T47D (cell line): ENCODE measurements around the gene GDF10.

Source experiments
- DNase-seq, 2 experiments: peaks; one replicate each; pipeline versions ENCODE4 v3.0.0 to v3.0.0-alpha.2; 2011 to 2012; ENCODE audit warnings: low read depth in 1 of 2, low spot score in 1 of 2
- JUND ChIP-seq: IDR thresholded peaks from 2 replicates; pipeline ENCODE4 v1.6.1; 2012; ENCODE audit warnings: low read depth
- in situ Hi-C: cut with HindIII; loops from 2 replicates; pipeline ENCODE4 v1.10.0; 2016; ENCODE audit warnings: low sequenced_read_pairs, low pct_unique_long_range_greater_than_20kb

GDF10 gene

DNA sequence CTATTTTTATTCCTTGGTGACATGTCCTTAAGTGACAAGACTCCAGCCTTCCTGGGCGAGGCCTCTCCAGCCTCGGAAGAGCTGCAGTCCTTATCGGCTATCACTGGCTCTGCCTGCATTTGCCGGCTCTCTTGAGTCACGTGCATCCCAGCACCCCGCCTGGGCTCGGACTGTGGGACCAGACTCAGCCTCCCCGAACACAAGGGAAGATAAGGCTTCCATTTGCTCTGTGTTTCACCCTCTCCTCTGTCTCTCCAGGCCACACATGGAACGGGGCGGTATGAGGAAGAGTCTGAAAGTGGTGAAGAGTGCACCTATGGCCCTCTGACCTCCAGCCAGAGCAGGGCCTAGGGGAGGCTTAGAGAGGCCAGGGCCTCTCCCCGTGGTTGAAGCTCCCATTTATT is 26.9 kb downstream of the GDF10 start:
- no peak for TF ChIP-seq JUND
- in situ Hi-C loops = no loop called here
- DNase-seq = no peak

DNA sequence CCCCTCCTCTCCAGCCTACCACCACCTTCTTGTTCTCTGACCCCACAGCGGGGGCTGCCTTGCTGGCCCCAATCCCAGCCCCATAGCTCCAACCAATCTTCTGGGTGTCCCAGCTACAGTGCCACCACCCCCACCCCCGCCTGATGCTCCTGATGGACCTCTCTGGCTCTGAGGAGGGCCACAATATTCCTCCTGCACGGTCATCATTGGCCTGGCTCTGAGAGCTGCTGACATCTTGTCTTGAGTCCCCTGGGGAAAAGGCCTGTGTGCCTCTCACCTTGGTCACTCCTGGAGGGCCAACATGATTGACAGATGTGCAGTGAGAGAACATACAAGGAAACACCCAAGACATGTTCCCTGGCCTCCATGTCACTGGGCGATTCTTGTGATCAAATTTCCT is 29.9 kb downstream of the GDF10 start:
- in situ Hi-C loops = no loop called here
- TF ChIP-seq JUND = no peak

DNA sequence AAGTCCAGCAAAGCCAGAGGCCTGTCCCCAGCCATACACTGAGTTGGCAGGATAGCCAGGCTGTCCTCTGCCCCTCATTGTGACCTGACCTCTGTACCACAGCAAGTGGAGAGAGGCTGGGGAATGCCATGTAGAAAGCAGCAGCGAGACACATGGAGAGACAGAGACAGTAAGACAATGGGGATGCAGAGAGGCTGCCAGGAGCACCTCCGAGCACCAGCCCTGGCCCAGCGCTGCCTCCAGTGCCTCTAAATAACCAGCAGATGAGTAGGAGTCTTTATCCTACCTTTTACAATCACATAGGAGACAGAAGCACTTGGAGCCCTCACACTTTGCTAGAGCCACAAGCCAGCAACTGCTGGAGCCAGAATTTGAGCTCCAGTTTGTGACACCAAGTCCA is 30.4 kb downstream of the GDF10 start:
- TF ChIP-seq JUND = no peak
- DNase-seq = no peak
- in situ Hi-C loops = no loop called here

More for the DNA sequence above, 29.9 kb downstream of the GDF10 start:
- DNase-seq = no peak

DNA sequence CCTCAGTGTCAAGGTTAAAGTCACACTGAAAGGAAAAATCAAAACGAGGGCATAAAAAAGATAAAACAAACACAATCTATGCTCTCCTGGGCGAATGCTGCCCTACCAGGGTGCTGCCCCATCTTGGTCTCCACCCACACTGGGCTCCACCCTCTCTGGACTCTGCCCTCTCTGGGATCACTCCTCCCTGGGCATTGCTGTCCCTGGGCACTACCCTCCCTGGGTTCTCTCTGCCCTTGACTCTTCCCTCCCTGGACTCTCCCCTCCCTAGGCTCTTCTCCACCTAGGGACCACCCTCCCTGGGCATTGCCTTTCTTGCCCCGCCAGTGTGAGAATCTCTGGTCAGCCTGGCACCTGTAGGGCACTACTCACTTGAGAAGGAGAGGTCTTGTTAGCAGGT is 30.8 kb downstream of the GDF10 start:
- DNase-seq = no peak
- in situ Hi-C loops = no loop called here
- no peak for TF ChIP-seq JUND

DNA sequence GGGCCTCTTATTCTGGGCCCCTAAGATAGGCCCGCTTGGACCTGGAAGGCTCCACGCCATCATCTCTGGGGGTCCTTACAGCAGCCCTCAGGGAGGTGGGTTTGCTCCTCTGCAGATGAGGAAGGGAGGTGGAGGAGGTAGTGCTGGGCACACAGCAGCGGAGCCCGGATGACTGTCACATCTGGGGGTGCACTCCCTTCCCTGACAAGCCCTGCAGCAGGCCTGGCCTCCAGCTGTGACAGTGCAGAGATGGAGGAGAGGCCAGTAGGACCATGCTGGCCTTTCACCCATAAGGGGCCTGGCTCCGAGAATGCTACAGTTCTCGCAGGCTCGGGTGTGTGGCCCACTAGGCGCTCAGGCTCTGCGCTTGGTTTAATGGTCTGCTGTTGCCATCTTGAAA is 31.5 kb downstream of the GDF10 start:
- TF ChIP-seq JUND = no peak

DNA sequence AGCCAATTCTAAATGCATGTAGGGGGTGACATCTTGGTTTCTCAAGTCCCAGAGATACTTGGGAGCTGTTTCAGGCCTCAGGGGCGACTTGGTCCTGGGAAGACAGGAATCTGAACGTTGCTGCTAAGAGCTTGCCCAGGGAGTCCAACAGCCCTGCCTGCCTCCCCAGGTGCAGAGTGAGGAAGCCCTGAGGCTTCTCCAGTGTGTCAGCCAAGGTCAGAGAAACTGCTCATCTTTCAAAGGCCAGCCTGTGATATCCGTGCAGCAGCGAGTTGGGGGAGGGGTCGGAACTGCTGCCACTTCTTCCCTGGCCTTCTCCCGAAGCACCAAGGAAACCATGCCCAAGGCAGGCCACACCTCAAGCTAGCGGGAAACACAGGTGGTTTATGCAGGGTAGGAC is 32.0 kb downstream of the GDF10 start:
- DNase-seq = no peak
- TF ChIP-seq JUND = no peak
- in situ Hi-C loops = no loop called here

More for the DNA sequence above, 31.5 kb downstream of the GDF10 start:
- no peak for DNase-seq
- in situ Hi-C loops = no loop called here

DNA sequence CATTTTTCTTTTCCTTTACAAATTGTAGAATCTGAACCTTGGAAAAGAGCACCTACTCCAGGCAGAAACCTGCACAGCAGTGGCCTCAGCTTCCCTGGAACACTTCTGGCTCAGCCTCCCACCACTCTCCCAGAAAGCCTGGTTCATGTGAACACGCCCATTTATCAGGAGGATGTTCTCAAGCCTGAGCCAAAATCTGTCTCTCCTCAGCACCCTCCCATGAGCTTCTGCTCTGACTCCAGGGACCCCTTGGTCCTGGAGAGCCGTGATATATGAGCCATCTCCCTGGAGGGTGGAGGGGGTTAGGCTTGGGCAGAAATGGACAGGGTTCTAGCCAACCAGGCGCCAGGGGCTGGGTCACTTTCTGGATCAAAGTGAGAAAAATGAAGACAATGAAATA is 32.4 kb downstream of the GDF10 start:
- DNase-seq = no peak
- TF ChIP-seq JUND = no peak
- in situ Hi-C loops = no loop called here

DNA sequence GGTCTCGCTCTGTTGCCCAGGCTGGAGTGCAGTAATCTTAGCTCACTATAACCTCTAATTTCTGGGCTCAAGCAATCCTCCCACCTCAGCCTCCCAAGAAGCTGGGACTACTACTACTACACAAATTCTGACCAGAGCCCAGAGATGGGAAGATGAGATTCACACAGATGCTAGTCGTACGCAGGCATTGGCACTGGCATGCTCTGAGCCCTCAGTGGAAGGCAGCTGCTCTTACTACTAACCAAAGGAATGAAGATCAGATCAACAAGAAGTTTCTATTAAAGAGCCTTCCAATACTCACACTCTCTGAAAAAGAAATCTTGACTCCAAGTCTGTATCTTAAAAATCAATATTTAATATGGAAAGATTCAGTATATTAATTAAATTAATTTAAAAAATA is 32.9 kb downstream of the GDF10 start:
- no peak for DNase-seq
- TF ChIP-seq JUND = no peak
- in situ Hi-C loops = no loop called here

DNA sequence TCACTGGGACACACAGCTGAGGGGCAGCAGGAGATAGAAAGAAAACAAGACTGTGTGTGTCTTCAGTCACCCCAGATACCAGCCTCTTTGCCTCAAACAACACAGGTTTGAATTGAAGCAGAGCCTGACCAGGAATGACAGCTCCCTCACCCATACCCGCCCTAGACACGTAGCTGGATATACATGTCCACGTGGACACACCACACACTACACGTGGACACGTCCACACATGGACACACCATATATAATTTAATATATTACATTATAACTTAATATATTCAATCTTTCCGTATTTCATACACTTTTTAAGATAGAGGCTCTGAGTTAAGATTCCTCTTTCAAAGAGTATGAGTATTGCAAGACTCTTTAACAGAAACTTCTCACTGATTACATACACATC is 33.5 kb downstream of the GDF10 start:
- TF ChIP-seq JUND = no peak
- in situ Hi-C loops = no loop called here
- DNase-seq = no peak

DNA sequence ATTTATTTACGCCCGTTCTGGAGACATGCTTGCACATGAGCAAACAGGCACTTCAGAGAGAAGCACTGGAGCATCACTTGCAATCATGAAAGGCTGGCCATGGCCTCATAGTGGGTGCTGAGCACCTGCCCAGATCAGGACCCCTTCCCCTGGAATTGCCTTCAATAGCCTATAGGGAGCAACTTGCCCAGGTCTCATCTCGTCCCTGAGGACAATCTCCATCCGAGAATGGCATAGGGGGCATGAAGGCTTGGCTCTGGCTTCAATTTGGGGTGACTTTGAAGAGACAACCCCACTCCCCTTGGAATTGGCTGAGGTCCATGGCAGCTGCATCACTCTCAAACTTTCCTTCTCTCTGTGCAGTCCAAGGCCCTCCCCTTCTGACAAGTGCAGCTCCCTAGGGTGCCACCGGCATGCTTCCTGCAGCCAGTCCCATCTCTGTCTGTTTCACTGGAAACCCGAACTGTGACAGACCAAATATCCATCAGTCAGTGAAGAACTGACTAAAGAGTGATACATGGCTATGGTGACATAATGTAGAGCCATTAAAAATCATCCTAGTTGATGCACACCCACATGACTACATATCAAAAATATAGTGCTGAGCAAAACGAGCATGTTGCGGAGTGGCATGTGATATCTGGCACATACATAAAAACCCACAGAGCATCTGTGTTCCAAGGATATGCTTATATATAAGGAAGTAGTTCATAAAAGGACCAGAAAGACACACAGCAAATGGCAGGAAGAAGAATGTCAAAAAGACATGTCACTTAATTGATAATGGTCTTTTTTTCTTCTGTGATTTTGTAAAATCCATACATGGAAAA is 34.7 kb downstream of the GDF10 start:
- TF ChIP-seq JUND = no peak
- in situ Hi-C loops = no loop called here
- no peak for DNase-seq

DNA sequence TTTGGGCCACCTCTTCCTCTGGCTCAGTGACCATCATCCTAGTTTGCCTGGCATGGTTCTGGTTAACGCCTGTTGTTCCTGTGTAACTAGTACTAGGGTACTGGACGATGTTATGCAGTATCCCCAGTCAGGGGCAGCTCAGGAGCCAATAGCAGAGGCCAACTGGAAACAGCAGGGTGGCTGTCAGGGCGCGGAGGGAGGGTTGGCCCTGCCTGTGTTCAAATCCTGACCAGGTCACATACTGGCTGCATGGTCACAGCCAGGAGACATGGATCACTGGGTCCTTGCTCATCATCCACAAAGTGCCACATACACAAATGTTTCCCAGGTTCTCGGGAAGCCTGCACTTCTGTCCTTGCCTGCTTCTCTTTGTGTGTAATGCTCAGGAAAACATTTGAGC is 35.9 kb downstream of the GDF10 start:
- in situ Hi-C loops = no loop called here
- TF ChIP-seq JUND = no peak
- DNase-seq = no peak

DNA sequence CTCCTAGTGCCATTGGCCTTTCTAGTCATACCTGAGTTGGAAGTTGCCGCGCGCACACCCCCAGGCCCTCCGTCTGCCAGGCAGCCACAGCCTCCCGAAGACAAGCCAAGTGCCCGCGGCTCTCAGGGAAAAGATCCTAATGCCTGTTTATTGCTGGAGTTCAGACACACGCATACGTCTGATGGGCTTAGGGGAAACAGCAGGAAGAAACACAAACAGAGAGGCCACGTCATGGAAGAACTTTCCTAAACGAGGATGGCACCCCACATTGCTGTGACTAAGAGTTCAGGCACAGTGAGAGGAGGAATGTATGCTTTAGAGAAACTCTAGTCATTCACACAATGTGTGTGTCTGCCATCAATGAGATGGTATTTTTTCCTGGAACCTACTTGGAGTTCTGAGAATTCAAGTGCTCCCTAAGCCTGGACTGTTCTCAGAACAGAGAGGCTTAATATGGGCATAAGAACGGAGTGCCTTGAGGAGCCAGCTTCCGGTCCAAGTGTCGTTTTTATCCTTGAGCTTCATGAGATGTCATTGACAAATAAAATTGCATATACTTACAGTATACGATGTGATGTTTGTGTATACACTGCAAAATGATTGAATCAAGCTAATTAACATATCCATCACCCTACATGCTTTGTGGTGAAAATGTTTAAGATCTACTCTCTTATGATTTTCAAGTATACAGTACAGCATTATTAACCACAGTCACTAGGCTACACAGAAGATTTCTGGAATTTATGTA is 36.6 kb downstream of the GDF10 start:
- no peak for DNase-seq
- TF ChIP-seq JUND = no peak
- in situ Hi-C loops = no loop called here

DNA sequence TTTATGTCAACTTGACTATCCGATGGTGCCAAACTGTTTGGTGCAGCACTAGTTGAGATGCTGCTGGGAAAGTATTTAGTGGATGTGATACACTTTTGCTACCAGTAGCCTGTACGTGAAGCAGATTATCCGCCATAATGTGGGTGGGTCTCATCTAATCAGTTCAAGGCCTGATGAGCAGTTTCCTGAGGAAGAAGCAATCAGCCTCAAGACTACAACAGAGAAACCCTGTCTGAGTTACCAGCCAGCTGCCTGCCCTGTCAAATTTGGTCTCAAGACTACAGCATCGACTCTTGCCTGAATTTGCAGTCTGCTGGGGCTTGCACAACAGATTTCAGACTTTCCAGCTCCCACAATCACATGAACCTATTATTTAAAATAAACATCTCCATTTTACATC is 37.3 kb downstream of the GDF10 start:
- DNase-seq = no peak
- in situ Hi-C loops = no loop called here
- TF ChIP-seq JUND = no peak
